ENCODE results near the gene ANXA6. TPM values are rescaled to one million over a fixed set of nuclear protein-coding genes. Genes with fewer than 3 reads are reported as not detected.
"Not testable (repeated sequence)": the region's sequence is repeated elsewhere in the genome, so short reads cannot be mapped to it uniquely, and the experiment has no call there.

The ANXA6 gene
- total and polyA plus RNA-seq, 2 donors, result 122 to 381 TPM

DNA sequence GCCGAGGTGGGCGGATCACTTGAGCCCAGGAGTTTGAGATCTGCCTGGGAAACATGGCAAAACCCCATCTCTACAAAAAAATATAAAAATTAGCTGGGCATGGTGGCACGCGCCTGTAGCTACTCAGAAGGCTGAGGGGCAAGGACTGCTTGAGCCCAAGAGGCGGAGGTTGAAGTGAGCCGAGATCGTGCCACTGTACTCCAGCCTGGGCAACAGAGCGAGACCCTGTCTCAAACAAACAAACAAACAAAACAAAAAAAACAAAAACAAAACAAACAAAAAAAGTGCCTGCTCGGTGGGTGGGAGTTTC is 39.7 kb upstream of the ANXA6 start:
- not testable (repeated sequence) for DNase-seq (ENCODE audit: low read depth in 6 of 9, low spot score in 9 of 9); H3K27me3 ChIP-seq (ENCODE audit: control insufficient read depth in 2 of 2, insufficient read depth in 1 of 2, low read length in 1 of 2); H3K4me3 ChIP-seq (ENCODE audit: low read length in 2 of 2); H3K9me3 ChIP-seq (ENCODE audit: control insufficient read depth in 2 of 2, insufficient read depth in 1 of 2, low read length in 1 of 2)
- Histone ChIP-seq H3K27ac (ENCODE audit: low read depth in 1 of 2, low read length in 1 of 2) (peak overlapping the region in 1 of 2 donors; percentile 84), H3K4me1 (ENCODE audit: control insufficient read depth in 2 of 2, insufficient read depth in 2 of 2, low read length in 2 of 2) (peaks cover 13 to 17% of the 10 kb centered on the region in 2 donors), H3K36me3 (ENCODE audit: control insufficient read depth in 2 of 2, insufficient read depth in 2 of 2, low read length in 1 of 2) (peaks cover 33 to 51% of the 10 kb centered on the region in 2 donors)
- 96% methylated on average over 9 of the region's 9 CpGs for WGBS

DNA sequence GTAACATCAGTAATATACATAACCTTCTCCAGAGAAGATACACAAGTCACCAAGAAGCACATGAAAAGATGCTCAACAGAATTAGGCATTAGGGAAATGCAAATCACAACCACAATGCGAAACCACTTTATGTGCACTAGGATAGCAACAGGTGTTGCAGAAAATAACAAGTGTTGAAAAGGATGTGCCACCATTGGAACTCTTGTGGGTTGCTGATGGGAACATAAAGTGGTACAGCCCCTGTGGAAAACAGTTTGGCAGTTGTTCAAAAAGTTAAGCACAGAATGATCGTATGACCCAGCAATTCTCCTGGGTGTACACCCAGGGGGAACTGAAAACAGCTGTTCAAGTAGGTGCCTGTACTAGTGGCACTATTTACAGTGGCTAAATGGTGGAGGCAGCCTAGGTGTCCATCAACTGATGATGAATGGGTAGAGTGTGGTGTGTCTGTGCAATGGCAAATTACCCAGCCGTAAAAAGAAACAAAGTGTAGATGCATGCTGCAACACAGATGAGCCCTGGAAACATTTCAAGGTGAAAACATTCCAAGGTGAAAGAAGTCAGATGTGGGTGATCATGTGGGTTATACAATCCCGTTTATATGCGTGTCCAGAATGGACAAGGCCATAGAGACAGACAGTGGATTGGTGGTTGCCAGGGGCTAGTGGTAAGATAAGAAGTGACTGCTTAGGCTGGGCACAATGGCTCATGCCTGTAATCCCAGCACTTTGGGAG is 39.1 kb upstream of the ANXA6 start:
- WGBS, result 72% methylated on average over 5 of the region's 5 CpGs
- H3K27ac ChIP-seq (ENCODE audit: low read depth in 1 of 2, low read length in 1 of 2), result peak overlapping the region in 1 of 2 donors; percentile 84
- peaks cover 11 to 14% of the 10 kb centered on the region in 2 donors for H3K4me1 ChIP-seq (ENCODE audit: control insufficient read depth in 2 of 2, insufficient read depth in 2 of 2, low read length in 2 of 2)

DNA sequence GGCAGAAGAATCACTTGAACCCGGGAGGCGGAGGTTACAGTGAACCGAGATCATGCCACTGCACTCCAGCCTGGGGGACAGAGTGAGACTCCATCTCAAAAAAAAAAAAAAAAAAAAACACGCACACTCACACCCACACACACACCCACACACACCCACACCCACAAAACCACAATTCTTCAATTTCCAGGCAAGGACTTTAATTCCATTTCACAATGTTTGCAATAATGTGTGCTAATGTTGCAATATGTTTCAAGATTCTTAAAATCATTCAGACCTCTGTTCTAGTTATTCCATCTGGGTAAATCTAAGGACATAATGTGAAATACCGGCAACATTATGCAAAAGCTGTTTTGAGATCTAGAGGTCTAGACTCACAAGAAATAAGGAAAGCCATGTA is 38.0 kb upstream of the ANXA6 start:
- no peak overlapping the region for H3K4me3 ChIP-seq (ENCODE audit: low read length in 2 of 2)
- no peak overlapping the region for H3K27ac ChIP-seq (ENCODE audit: low read depth in 1 of 2, low read length in 1 of 2)
- DNase-seq (ENCODE audit: low read depth in 6 of 9, low spot score in 9 of 9), result no peak
- H3K9me3 ChIP-seq (ENCODE audit: control insufficient read depth in 2 of 2, insufficient read depth in 1 of 2, low read length in 1 of 2), result peaks cover 0 to 9% of the 10 kb centered on the region in 2 donors
- H3K27me3 ChIP-seq (ENCODE audit: control insufficient read depth in 2 of 2, insufficient read depth in 1 of 2, low read length in 1 of 2), result no peaks in the 10 kb centered on the region
- peaks cover 11 to 14% of the 10 kb centered on the region in 2 donors for H3K4me1 ChIP-seq (ENCODE audit: control insufficient read depth in 2 of 2, insufficient read depth in 2 of 2, low read length in 2 of 2)
- WGBS, result 83% methylated on average over 5 of the region's 5 CpGs
- peaks cover 24 to 39% of the 10 kb centered on the region in 2 donors for H3K36me3 ChIP-seq (ENCODE audit: control insufficient read depth in 2 of 2, insufficient read depth in 2 of 2, low read length in 1 of 2)

More for the DNA sequence above, 39.1 kb upstream of the ANXA6 start:
- Histone ChIP-seq H3K27me3 (ENCODE audit: control insufficient read depth in 2 of 2, insufficient read depth in 1 of 2, low read length in 1 of 2) (no peaks in the 10 kb centered on the region), H3K4me3 (ENCODE audit: low read length in 2 of 2) (no peak overlapping the region), H3K36me3 (ENCODE audit: control insufficient read depth in 2 of 2, insufficient read depth in 2 of 2, low read length in 1 of 2) (peaks cover 33 to 49% of the 10 kb centered on the region in 2 donors), H3K9me3 (ENCODE audit: control insufficient read depth in 2 of 2, insufficient read depth in 1 of 2, low read length in 1 of 2) (peaks cover 0 to 7% of the 10 kb centered on the region in 2 donors)
- peak in 1 of 9 donors; percentile 51 for DNase-seq (ENCODE audit: low read depth in 6 of 9, low spot score in 9 of 9)

- H3K36me3 ChIP-seq (ENCODE audit: control insufficient read depth in 2 of 2, insufficient read depth in 2 of 2, low read length in 1 of 2), result peaks cover 13 to 32% of the 10 kb centered on the region in 2 donors
- H3K4me1 ChIP-seq (ENCODE audit: control insufficient read depth in 2 of 2, insufficient read depth in 2 of 2, low read length in 2 of 2), result peaks cover 11 to 14% of the 10 kb centered on the region in 2 donors
- DNase-seq (ENCODE audit: low read depth in 6 of 9, low spot score in 9 of 9), result no peak
- H3K9me3 ChIP-seq (ENCODE audit: control insufficient read depth in 2 of 2, insufficient read depth in 1 of 2, low read length in 1 of 2), result peaks cover 0 to 11% of the 10 kb centered on the region in 2 donors
- no peak overlapping the region for H3K27ac ChIP-seq (ENCODE audit: low read depth in 1 of 2, low read length in 1 of 2)
- H3K4me3 ChIP-seq (ENCODE audit: low read length in 2 of 2), result no peak overlapping the region
- no peaks in the 10 kb centered on the region for H3K27me3 ChIP-seq (ENCODE audit: control insufficient read depth in 2 of 2, insufficient read depth in 1 of 2, low read length in 1 of 2)
Measured at GRCh38 chr5:151192626-151193025, 35.0 kb upstream of the ANXA6 start.

- H3K27ac ChIP-seq (ENCODE audit: low read depth in 1 of 2, low read length in 1 of 2), result no peak overlapping the region
- 95% methylated on average over 1 of the region's 1 CpG for WGBS
- no peak for DNase-seq (ENCODE audit: low read depth in 6 of 9, low spot score in 9 of 9)
- H3K4me1 ChIP-seq (ENCODE audit: control insufficient read depth in 2 of 2, insufficient read depth in 2 of 2, low read length in 2 of 2), result peaks cover 7% of the 10 kb centered on the region in 2 donors
- H3K27me3 ChIP-seq (ENCODE audit: control insufficient read depth in 2 of 2, insufficient read depth in 1 of 2, low read length in 1 of 2), result no peaks in the 10 kb centered on the region
- H3K4me3 ChIP-seq (ENCODE audit: low read length in 2 of 2), result no peak overlapping the region
- peaks cover 0 to 11% of the 10 kb centered on the region in 2 donors for H3K9me3 ChIP-seq (ENCODE audit: control insufficient read depth in 2 of 2, insufficient read depth in 1 of 2, low read length in 1 of 2)
- H3K36me3 ChIP-seq (ENCODE audit: control insufficient read depth in 2 of 2, insufficient read depth in 2 of 2, low read length in 1 of 2), result peaks cover 19 to 36% of the 10 kb centered on the region in 2 donors
Measured at GRCh38 chr5:151191661-151192060, 34.1 kb upstream of the ANXA6 start.

- Histone ChIP-seq H3K4me3 (ENCODE audit: low read length in 2 of 2) (no peak overlapping the region), H3K4me1 (ENCODE audit: control insufficient read depth in 2 of 2, insufficient read depth in 2 of 2, low read length in 2 of 2) (no peaks in the 10 kb centered on the region), H3K27me3 (ENCODE audit: control insufficient read depth in 2 of 2, insufficient read depth in 1 of 2, low read length in 1 of 2) (no peaks in the 10 kb centered on the region), H3K36me3 (ENCODE audit: control insufficient read depth in 2 of 2, insufficient read depth in 2 of 2, low read length in 1 of 2) (peaks cover 37 to 54% of the 10 kb centered on the region in 2 donors), H3K9me3 (ENCODE audit: control insufficient read depth in 2 of 2, insufficient read depth in 1 of 2, low read length in 1 of 2) (peaks cover 0 to 11% of the 10 kb centered on the region in 2 donors), H3K27ac (ENCODE audit: low read depth in 1 of 2, low read length in 1 of 2) (no peak overlapping the region)
- no peak for DNase-seq (ENCODE audit: low read depth in 6 of 9, low spot score in 9 of 9)
- WGBS, result 97% methylated on average over 2 of the region's 2 CpGs
Measured at GRCh38 chr5:151189151-151189550, 31.6 kb upstream of the ANXA6 start.

- no peaks in the 10 kb centered on the region for H3K4me1 ChIP-seq (ENCODE audit: control insufficient read depth in 2 of 2, insufficient read depth in 2 of 2, low read length in 2 of 2)
- no peak for DNase-seq (ENCODE audit: low read depth in 6 of 9, low spot score in 9 of 9)
- H3K27ac ChIP-seq (ENCODE audit: low read depth in 1 of 2, low read length in 1 of 2), result no peak overlapping the region
- peaks cover 0 to 3% of the 10 kb centered on the region in 2 donors for H3K9me3 ChIP-seq (ENCODE audit: control insufficient read depth in 2 of 2, insufficient read depth in 1 of 2, low read length in 1 of 2)
- no peaks in the 10 kb centered on the region for H3K27me3 ChIP-seq (ENCODE audit: control insufficient read depth in 2 of 2, insufficient read depth in 1 of 2, low read length in 1 of 2)
- peaks cover 58 to 74% of the 10 kb centered on the region in 2 donors for H3K36me3 ChIP-seq (ENCODE audit: control insufficient read depth in 2 of 2, insufficient read depth in 2 of 2, low read length in 1 of 2)
- no peak overlapping the region for H3K4me3 ChIP-seq (ENCODE audit: low read length in 2 of 2)
- 98% methylated on average over 4 of the region's 4 CpGs for WGBS
Measured at GRCh38 chr5:151186538-151186937, 29.0 kb upstream of the ANXA6 start.

DNA sequence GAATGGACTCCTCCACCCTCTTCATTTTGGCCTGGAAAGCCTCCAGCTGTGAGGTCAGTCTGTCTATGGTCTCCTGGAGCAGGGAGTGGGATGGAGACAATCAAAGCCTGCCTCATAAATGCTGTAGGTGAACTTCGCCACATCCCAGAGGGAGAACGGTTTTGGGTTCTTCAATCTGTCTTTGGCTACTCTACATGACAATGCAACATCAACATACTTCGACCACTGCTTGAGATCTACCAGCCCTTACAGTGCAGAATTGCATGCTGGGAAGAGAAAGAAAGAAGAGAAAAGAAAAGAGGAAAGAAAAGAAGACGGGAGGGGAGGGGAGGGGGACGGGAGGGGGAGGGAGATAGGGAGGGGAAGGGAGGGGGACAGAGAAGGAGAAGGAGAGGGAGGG is 28.5 kb upstream of the ANXA6 start:
- Histone ChIP-seq H3K27me3 (ENCODE audit: control insufficient read depth in 2 of 2, insufficient read depth in 1 of 2, low read length in 1 of 2) (no peaks in the 10 kb centered on the region), H3K36me3 (ENCODE audit: control insufficient read depth in 2 of 2, insufficient read depth in 2 of 2, low read length in 1 of 2) (peaks cover 61 to 77% of the 10 kb centered on the region in 2 donors), H3K27ac (ENCODE audit: low read depth in 1 of 2, low read length in 1 of 2) (no peak overlapping the region), H3K4me3 (ENCODE audit: low read length in 2 of 2) (no peak overlapping the region), H3K4me1 (ENCODE audit: control insufficient read depth in 2 of 2, insufficient read depth in 2 of 2, low read length in 2 of 2) (no peaks in the 10 kb centered on the region), H3K9me3 (ENCODE audit: control insufficient read depth in 2 of 2, insufficient read depth in 1 of 2, low read length in 1 of 2) (peaks cover 0 to 3% of the 10 kb centered on the region in 2 donors)
- no peak for DNase-seq (ENCODE audit: low read depth in 6 of 9, low spot score in 9 of 9)
- WGBS, result 97% methylated on average over 5 of the region's 5 CpGs

GRCh38 chr5:151184316-151185042 is 26.9 kb upstream of the ANXA6 start:
- H3K36me3 ChIP-seq (ENCODE audit: control insufficient read depth in 2 of 2, insufficient read depth in 2 of 2, low read length in 1 of 2), result peaks cover 59 to 70% of the 10 kb centered on the region in 2 donors
- no peaks in the 10 kb centered on the region for H3K9me3 ChIP-seq (ENCODE audit: control insufficient read depth in 2 of 2, insufficient read depth in 1 of 2, low read length in 1 of 2)
- H3K4me3 ChIP-seq (ENCODE audit: low read length in 2 of 2), result no peak overlapping the region
- H3K4me1 ChIP-seq (ENCODE audit: control insufficient read depth in 2 of 2, insufficient read depth in 2 of 2, low read length in 2 of 2), result no peaks in the 10 kb centered on the region
- DNase-seq (ENCODE audit: low read depth in 6 of 9, low spot score in 9 of 9), result no peak
- no peak overlapping the region for H3K27ac ChIP-seq (ENCODE audit: low read depth in 1 of 2, low read length in 1 of 2)
- 95% methylated on average over 10 of the region's 10 CpGs for WGBS
- no peaks in the 10 kb centered on the region for H3K27me3 ChIP-seq (ENCODE audit: control insufficient read depth in 2 of 2, insufficient read depth in 1 of 2, low read length in 1 of 2)
